Measurements from ENCODE around the gene CCDC120.

GRCh38 chrX:49064303-49064702 lies 5.5 kb downstream of the CCDC120 start:
- no peak for TF ChIP-seq POLR2AphosphoS5 (IDR thresholded peaks at IDR 0.05; ENCODE audit: low read depth, low read length)
- TF ChIP-seq POLR2A (IDR thresholded peaks at IDR 0.05; ENCODE audit: low read depth, low read length), result no peak

Data from GM12891 (cell line).